ENCODE measurements around the gene RTL1.

The RTL1 gene

GRCh38 chr14:100857923-100858837 is 45.3 kb downstream of the RTL1 start:
- H3K27me3 ChIP-seq = no peaks in the 10 kb centered on the region
- no peak overlapping the region for H3K27ac ChIP-seq
- H3K9me3 ChIP-seq (replicated peaks in 1 of 11) = peaks cover 0 to 12% (median 8%) of the 10 kb centered on the region in 11 experiments; a peak in 8 of 22 replicates
- H3K4me3 ChIP-seq = no peak overlapping the region
- no peaks in the 10 kb centered on the region for H4K20me1 ChIP-seq
- H3K36me3 ChIP-seq = no peaks in the 10 kb centered on the region
- peak overlapping the region in 8 of 11 experiments; percentile 18 to 78 (median 57); a peak in 15 of 22 replicates for H3K4me2 ChIP-seq
- TF ChIP-seq Cebpa-rat (IDR thresholded peaks at IDR 0.05) = no peak
- H3K4me1 ChIP-seq = peaks cover 0 to 39% (median 18%) of the 10 kb centered on the region in 10 experiments; a peak in 12 of 20 replicates
- H3K9ac ChIP-seq = no peak overlapping the region

- Histone ChIP-seq H3K9me3 (replicated peaks in 1 of 11) (peaks cover 0 to 4% (median under 1%) of the 10 kb centered on the region in 11 experiments; a peak in 5 of 22 replicates), H3K27ac (no peak overlapping the region), H3K4me3 (no peak overlapping the region), H3K9ac (no peak overlapping the region), H3K27me3 (no peaks in the 10 kb centered on the region), H3K36me3 (no peaks in the 10 kb centered on the region), H3K4me2 (peak overlapping the region in 8 of 11 experiments; percentile 18 to 78 (median 57); a peak in 15 of 22 replicates), H3K4me1 (peaks cover 0 to 39% (median 18%) of the 10 kb centered on the region in 10 experiments; a peak in 12 of 20 replicates), H4K20me1 (no peaks in the 10 kb centered on the region)
- TF ChIP-seq Cebpa-rat (IDR thresholded peaks at IDR 0.05) = no peak
Measured at GRCh38 chr14:100857233-100857922, 46.1 kb downstream of the RTL1 start.

GRCh38 chr14:100856056-100856950 is 47.2 kb downstream of the RTL1 start:
- Histone ChIP-seq H3K4me1 (peaks cover 0 to 40% (median 18%) of the 10 kb centered on the region in 10 experiments; a peak in 12 of 20 replicates), H3K4me2 (peak overlapping the region in 5 of 11 experiments; percentile 54 to 78 (median 62); a peak in 6 of 22 replicates), H3K27ac (no peak overlapping the region), H3K9ac (no peak overlapping the region), H3K36me3 (no peaks in the 10 kb centered on the region), H3K4me3 (no peak overlapping the region), H3K27me3 (no peaks in the 10 kb centered on the region), H4K20me1 (no peaks in the 10 kb centered on the region), H3K9me3 (replicated peaks in 1 of 11) (no peaks in the 10 kb centered on the region)
- no peak for TF ChIP-seq Cebpa-rat (IDR thresholded peaks at IDR 0.05)

- H3K27ac ChIP-seq = no peak overlapping the region
- no peaks in the 10 kb centered on the region for H3K36me3 ChIP-seq
- TF ChIP-seq Cebpa-rat (IDR thresholded peaks at IDR 0.05) = no peak
- no peak overlapping the region for H3K4me3 ChIP-seq
- H3K4me2 ChIP-seq = 0 out of 22 replicates have a peak overlapping the region, but pooled peaks of 1 of the 11 experiments have one; percentile 78
- H3K9me3 ChIP-seq (replicated peaks in 1 of 11) = no peaks in the 10 kb centered on the region
- peaks cover 0 to 43% (median 18%) of the 10 kb centered on the region in 10 experiments; a peak in 12 of 20 replicates for H3K4me1 ChIP-seq
- no peak overlapping the region for H3K9ac ChIP-seq
- H3K27me3 ChIP-seq = no peaks in the 10 kb centered on the region
- H4K20me1 ChIP-seq = no peaks in the 10 kb centered on the region
Measured at GRCh38 chr14:100855256-100855930, 48.1 kb downstream of the RTL1 start.

- peaks cover 2 to 50% (median 25%) of the 10 kb centered on the region in 10 experiments; a peak in 19 of 20 replicates for H3K4me1 ChIP-seq
- TF ChIP-seq Cebpa-rat (IDR thresholded peaks at IDR 0.05) = no peak
- no peak overlapping the region for H3K9ac ChIP-seq
- H3K27me3 ChIP-seq = no peaks in the 10 kb centered on the region
- H3K9me3 ChIP-seq (replicated peaks in 1 of 11) = no peaks in the 10 kb centered on the region
- H3K4me3 ChIP-seq = no peak overlapping the region
- no peaks in the 10 kb centered on the region for H4K20me1 ChIP-seq
- H3K27ac ChIP-seq = no peak overlapping the region
- H3K4me2 ChIP-seq = no peak overlapping the region
- H3K36me3 ChIP-seq = no peaks in the 10 kb centered on the region
Measured at GRCh38 chr14:100854435-100854834, 49.1 kb downstream of the RTL1 start.

- Histone ChIP-seq H3K9me3 (replicated peaks in 1 of 11) (no peaks in the 10 kb centered on the region), H3K4me1 (peaks cover 8 to 55% (median 35%) of the 10 kb centered on the region in 10 experiments; a peak in 19 of 20 replicates), H3K4me3 (no peak overlapping the region), H3K36me3 (no peaks in the 10 kb centered on the region), H3K27me3 (no peaks in the 10 kb centered on the region), H4K20me1 (no peaks in the 10 kb centered on the region), H3K9ac (no peak overlapping the region), H3K27ac (no peak overlapping the region), H3K4me2 (no peak overlapping the region)
- TF ChIP-seq Cebpa-rat (IDR thresholded peaks at IDR 0.05) = no peak
Measured at GRCh38 chr14:100851946-100852620, 51.4 kb downstream of the RTL1 start.

GRCh38 chr14:100851586-100851916 is 52.0 kb downstream of the RTL1 start:
- no peak overlapping the region for H3K4me3 ChIP-seq
- H3K4me2 ChIP-seq = no peak overlapping the region
- no peaks in the 10 kb centered on the region for H4K20me1 ChIP-seq
- no peak overlapping the region for H3K27ac ChIP-seq
- no peak overlapping the region for H3K9ac ChIP-seq
- no peaks in the 10 kb centered on the region for H3K27me3 ChIP-seq
- no peaks in the 10 kb centered on the region for H3K9me3 ChIP-seq (replicated peaks in 1 of 11)
- TF ChIP-seq Cebpa-rat (IDR thresholded peaks at IDR 0.05) = no peak
- no peaks in the 10 kb centered on the region for H3K36me3 ChIP-seq
- peaks cover 8 to 52% (median 34%) of the 10 kb centered on the region in 10 experiments; a peak in 19 of 20 replicates for H3K4me1 ChIP-seq

All from BLaER1 treated with 17β-estradiol and CSF1 and Interleukin-3, amounts not matched to agents 10 nM and 100 nM (cell line).